ENCODE results near the gene GUCA1A. TPM values are rescaled to one million over a fixed set of nuclear protein-coding genes. Genes with fewer than 3 reads are reported as not detected.
"Not testable (repeated sequence)": the region's sequence is repeated elsewhere in the genome, so short reads cannot be mapped to it uniquely, and the experiment has no call there.

GUCA1A gene
- total RNA-seq, 4 donors from 2014 or later, result 0.83 TPM; not detected in 3

GRCh38 chr6:42210551-42210950 lies 37.4 kb downstream of the GUCA1A start:
- no peak overlapping the region for H3K4me3 ChIP-seq
- no peaks in the 10 kb centered on the region for H3K4me1 ChIP-seq
- H3K27me3 ChIP-seq, result no peaks in the 10 kb centered on the region
- H3K27ac ChIP-seq, result no peak overlapping the region
- no peaks in the 10 kb centered on the region for H3K9me3 ChIP-seq
- intact Hi-C loops (cut with DNase I; ENCODE audit: low total_unique reads), result no loop called here
- no peak for TF ChIP-seq POLR2A (IDR thresholded peaks at IDR 0.05)
- TF ChIP-seq CTCF (IDR thresholded peaks at IDR 0.05), result no peak
- H3K36me3 ChIP-seq, result no peaks in the 10 kb centered on the region
- no peak for DNase-seq

- H3K9me3 ChIP-seq, result no peaks in the 10 kb centered on the region
- DNase-seq, result no peak
- H3K27ac ChIP-seq, result no peak overlapping the region
- no peak for TF ChIP-seq POLR2A (IDR thresholded peaks at IDR 0.05)
- no peak for TF ChIP-seq CTCF (IDR thresholded peaks at IDR 0.05)
- no peaks in the 10 kb centered on the region for H3K27me3 ChIP-seq
- no peaks in the 10 kb centered on the region for H3K36me3 ChIP-seq
- H3K4me3 ChIP-seq, result no peak overlapping the region
- peaks cover 0 to 3% of the 10 kb centered on the region in 2 donors for H3K4me1 ChIP-seq
- intact Hi-C loops (cut with DNase I; ENCODE audit: low total_unique reads), result no loop called here
Observed at GRCh38 chr6:42211726-42212125, 38.6 kb downstream of the GUCA1A start.

GRCh38 chr6:42212442-42212841 lies 39.3 kb downstream of the GUCA1A start:
- Histone ChIP-seq H3K27ac (no peak overlapping the region), H3K36me3 (no peaks in the 10 kb centered on the region), H3K4me3 (no peak overlapping the region), H3K4me1 (peaks cover 0 to 5% of the 10 kb centered on the region in 2 donors), H3K27me3 (no peaks in the 10 kb centered on the region), H3K9me3 (no peaks in the 10 kb centered on the region)
- DNase-seq, result no peak
- intact Hi-C loops (cut with DNase I; ENCODE audit: low total_unique reads), result no loop called here
- no peak for TF ChIP-seq POLR2A (IDR thresholded peaks at IDR 0.05)
- TF ChIP-seq CTCF (IDR thresholded peaks at IDR 0.05), result no peak

- H3K4me1 ChIP-seq; H3K27me3 ChIP-seq; H3K27ac ChIP-seq; DNase-seq; H3K9me3 ChIP-seq; intact Hi-C loops (cut with DNase I; ENCODE audit: low total_unique reads); H3K36me3 ChIP-seq: not testable (repeated sequence)
- H3K4me3 ChIP-seq, result peak overlapping the region in 1 of 2 donors; percentile 73
Observed at GRCh38 chr6:42216495-42216894, 43.3 kb downstream of the GUCA1A start.

- Histone ChIP-seq H3K9me3 (no peaks in the 10 kb centered on the region), H3K4me3 (peak overlapping the region; percentile 58 to 73), H3K27me3 (no peaks in the 10 kb centered on the region), H3K27ac (peak overlapping the region; percentile 72 to 79), H3K4me1 (peaks cover 0 to 5% of the 10 kb centered on the region in 2 donors), H3K36me3 (no peaks in the 10 kb centered on the region)
- intact Hi-C loops (cut with DNase I; ENCODE audit: low total_unique reads), result no loop called here
- DNase-seq, result no peak
- TF ChIP-seq POLR2A (IDR thresholded peaks at IDR 0.05) (no peak), CTCF (IDR thresholded peaks at IDR 0.05) (no peak)
Observed at GRCh38 chr6:42217157-42217518, 44.0 kb downstream of the GUCA1A start.
